K562 (cell line): ENCODE data around the gene CHTOP. TPM values are rescaled to one million over a fixed set of nuclear protein-coding genes. Genes with fewer than 3 reads are reported as not detected.
A peak's percentile ranks its signal among the peaks of the same experiment; 100 is the strongest.

Experiments
- ARID4B ChIP-seq: sonication (generic); formaldehyde crosslinking; IDR thresholded peaks from 2 replicates; pipeline ENCODE4 v1.8.0; 2022; ENCODE audit warnings: mild to moderate bottlenecking, missing genetic modification reagents
- CBFA2T3 ChIP-seq: fragments of 450-650 bp; IDR thresholded peaks from 2 replicates; pipeline ENCODE4 v1.6.1; 2017
- CHD1 ChIP-seq: fragments of 200-600 bp; sonication (generic); IDR thresholded peaks from one replicate; pipeline ENCODE4 v1.6.1; 2012; ENCODE audit warnings: mild to moderate bottlenecking, moderate library complexity, low read length, inconsistent platforms
- EP400 ChIP-seq: fragments of 450-650 bp; IDR thresholded peaks from 2 replicates; pipeline ENCODE4 v1.6.1; 2017; ENCODE audit warnings: antibody characterized with exemption, mild to moderate bottlenecking, moderate library complexity
- MCM7 ChIP-seq, 2 experiments: fragments of 450-650 bp; IDR thresholded peaks; 2 replicates each; pipeline ENCODE4 v1.6.1; 2016 to 2018
- MXD1 ChIP-seq: fragments of 250-450 bp; sonication (Bioruptor Pico); IDR thresholded peaks from 2 replicates; pipeline ENCODE4 v1.8.0; 2021; ENCODE audit warnings: borderline replicate concordance, mild to moderate bottlenecking, moderate library complexity; ENCODE audit not compliant: poor library complexity, severe bottlenecking
- NFE2 ChIP-seq: IDR thresholded peaks from 2 replicates; pipeline ENCODE4 v1.6.1; 2014; ENCODE audit warnings: antibody characterized with exemption, low read depth
- NFXL1 ChIP-seq: fragments of 450-650 bp; formaldehyde crosslinking; IDR thresholded peaks from 2 replicates; pipeline ENCODE4 v1.4.0; 2021; ENCODE audit warnings: mild to moderate bottlenecking
- PCBP1 ChIP-seq: fragments of 200-400 bp; formaldehyde crosslinking; IDR thresholded peaks from 2 replicates; pipeline ENCODE4 v1.6.1; 2018; ENCODE audit warnings: mild to moderate bottlenecking, low read depth, low read length; ENCODE audit not compliant: poor library complexity, severe bottlenecking
- PURB ChIP-seq: sonication (generic); formaldehyde crosslinking; IDR thresholded peaks from 2 replicates; pipeline ENCODE4 v1.9.0; 2021; ENCODE audit warnings: low read depth, mild to moderate bottlenecking, missing genetic modification reagents
- RBM22 ChIP-seq: fragments of 200-400 bp; formaldehyde crosslinking; IDR thresholded peaks from 2 replicates; pipeline ENCODE4 v1.6.1; 2018; ENCODE audit warnings: low read length, low read depth; ENCODE audit not compliant: poor library complexity, severe bottlenecking
- SNRNP70 ChIP-seq: fragments of 200-400 bp; formaldehyde crosslinking; optimal IDR thresholded peaks from 2 replicates; pipeline ENCODE3; 2017; ENCODE audit warnings: low read depth, low read length
- U2AF2 ChIP-seq: fragments of 200-400 bp; formaldehyde crosslinking; optimal IDR thresholded peaks from 2 replicates; pipeline ENCODE3; 2017; ENCODE audit warnings: low read depth, mild to moderate bottlenecking, low read length
- ZBTB43 ChIP-seq: sonication (generic); formaldehyde crosslinking; IDR thresholded peaks from 2 replicates; pipeline ENCODE4 v1.8.0; 2023; ENCODE audit warnings: mild to moderate bottlenecking, missing genetic modification reagents
- ZC3H8 ChIP-seq: fragments of 450-650 bp; IDR thresholded peaks from 2 replicates; pipeline ENCODE4 v1.6.1; 2017
- ZMIZ1 ChIP-seq, 2 experiments: fragments of 150-350 bp in 1 of 2; IDR thresholded peaks; 2 replicates each; pipeline ENCODE4 v1.6.1; 2012 to 2016; ENCODE audit warnings: low read depth in 2 of 2, low read length in 2 of 2, mild to moderate bottlenecking in 1 of 2, moderate library complexity in 1 of 2
- ZNF121 ChIP-seq: sonication (generic); formaldehyde crosslinking; conservative IDR thresholded peaks from 2 replicates; pipeline ENCODE4 v1.8.0; 2022; ENCODE audit warnings: missing genetic modification reagents
- polyA plus RNA-seq, 8 experiments: library from polyadenylated mRNA; depleted of rRNA in 4 of 8; stranded (reverse) in 5 of 8; unstranded in 3 of 8; fragments of >200 nt; fragmentation: Nextera tagmentation in 2 of 8; fragmentation: Illumina TruSeq in 1 of 8; extraction: Ambion mirVana in 2 of 8; extraction: Trizol in 1 of 8; gene quantifications; 2 replicates each; pipeline versions ENCODE4 v1.2.1 to v1.2.3, GENCODE V29; 2011 to 2014; ENCODE audit warnings: inconsistent platforms in 1 of 8, missing spikeins in 1 of 8
- total RNA-seq, 7 experiments: library from RNA; depleted of rRNA in 6 of 7; stranded (reverse); fragments of >200 nt in 6 of 7; fragmentation: Illumina TruSeq in 2 of 7; extraction: Trizol in 2 of 7; gene quantifications; 2 replicates each; pipeline versions ENCODE4 v1.2.1 to v1.2.3, GENCODE V29; 2011 to 2021; ENCODE audit warnings: low replicate concordance in 1 of 7

CHTOP gene
- total and polyA plus RNA-seq, 9 of the 15 experiments (the other 6 are each of a cell fraction or from before 2014, with no cell fraction given), result 10.2 to 91.8 (median 60.8) TPM

- TF ChIP-seq ARID4B (CRISPR knock-in tag) (peak; percentile 83), PURB (CRISPR knock-in tag) (no peak), MCM7 (IDR thresholded peaks at IDR 0.05) (no peak), PCBP1 (peak; percentile 75), ZNF121 (CRISPR knock-in tag) (no peak), ZC3H8 (peak; percentile 38; the same call in 1 of the 2 replicates), NFE2 (no peak), SNRNP70 (no peak), RBM22 (peak; percentile 42), EP400 (peak; percentile 99), NFXL1 (CRISPR knock-in tag) (no peak), MXD1 (CRISPR knock-in tag) (no peak), ZMIZ1 (IDR thresholded peaks at IDR 0.05; ENCODE audit: low read depth in 2 of 2, low read length in 2 of 2) (no peak; a peak in 1 of 4 replicates), CBFA2T3 (no peak), ZBTB43 (CRISPR knock-in tag) (no peak), CHD1 (peak; percentile 100), U2AF2 (no peak)
Measured at GRCh38 chr1:153633754-153634665, at the start of gene CHTOP (continued).
